Neural cell (in vitro differentiated cells): ENCODE results near the gene LNX2. TPM values are rescaled to one million over a fixed set of nuclear protein-coding genes. Genes with fewer than 3 reads are reported as not detected.

ENCODE experiments used
- H2AFZ ChIP-seq: fragments of 200-600, 300-800 bp; sonication (generic), shearing (Covaris generic); 2 replicates; pipeline ENCODE4 v1.6.0; 2014; ENCODE audit warnings: low read depth, mild to moderate bottlenecking, antibody characterized with exemption, low read length, moderate library complexity
- H3F3A ChIP-seq: fragments of 200-600 bp; shearing (Covaris generic); 2 replicates; pipeline ENCODE4 v1.6.1; 2016; ENCODE audit warnings: mild to moderate bottlenecking, moderate library complexity, mixed read lengths, antibody characterized with exemption, low read length; ENCODE audit not compliant: insufficient read depth, poor library complexity, severe bottlenecking
- H3K27ac ChIP-seq: fragments of 200-600, 300-800 bp; sonication (generic), shearing (Covaris generic); 2 replicates; pipeline ENCODE4 v1.5.1; 2014; ENCODE audit warnings: mild to moderate bottlenecking, low read length, moderate library complexity
- H3K27me3 ChIP-seq: fragments of 300-800, 200-600 bp; sonication (generic), shearing (Covaris generic); 2 replicates; pipeline ENCODE4 v1.6.0; 2014; ENCODE audit warnings: mild to moderate bottlenecking, low read depth, low read length, moderate library complexity; ENCODE audit not compliant: insufficient read depth
- H3K36me3 ChIP-seq: fragments of 300-800, 200-600 bp; sonication (generic), shearing (Covaris generic); 2 replicates; pipeline ENCODE4 v1.5.1; 2014; ENCODE audit warnings: mild to moderate bottlenecking, antibody characterized with exemption, low read length, moderate library complexity; ENCODE audit not compliant: insufficient read depth
- H3K4me2 ChIP-seq: fragments of 300-800, 200-600 bp; sonication (generic), shearing (Covaris generic); 2 replicates; pipeline ENCODE4 v1.6.0; 2014; ENCODE audit warnings: mild to moderate bottlenecking, low read length
- H3K4me3 ChIP-seq: fragments of 300-800, 200-600 bp; sonication (generic), shearing (Covaris generic); 2 replicates; pipeline ENCODE4 v1.5.1; 2014; ENCODE audit warnings: mild to moderate bottlenecking, low read length, moderate library complexity
- H3K79me2 ChIP-seq: fragments of 200-600 bp; shearing (Covaris generic); replicated peaks from 2 replicates; pipeline ENCODE4 v1.6.0; 2014; ENCODE audit warnings: mild to moderate bottlenecking, low read length, moderate library complexity; ENCODE audit not compliant: insufficient read depth
- H3K9ac ChIP-seq: fragments of 300-800, 200-600 bp; sonication (generic), shearing (Covaris generic); 2 replicates; pipeline ENCODE4 v1.6.1; 2016; ENCODE audit warnings: mild to moderate bottlenecking, low read length, mixed read lengths
- H3K9me2 ChIP-seq: fragments of 200-600 bp; shearing (Covaris generic); 2 replicates; pipeline ENCODE4 v1.6.1; 2016; ENCODE audit warnings: mild to moderate bottlenecking, low read length, mixed read lengths; ENCODE audit not compliant: insufficient read depth
- H3K9me3 ChIP-seq: fragments of 200-600, 300-800 bp; sonication (generic), shearing (Covaris generic); 2 replicates; pipeline ENCODE4 v1.6.1; 2016; ENCODE audit warnings: mild to moderate bottlenecking, mixed run types, low read length, moderate library complexity, mixed read lengths
- H4K20me1 ChIP-seq: fragments of 200-600 bp; shearing (Covaris generic); 2 replicates; pipeline ENCODE4 v1.6.1; 2016; ENCODE audit warnings: mild to moderate bottlenecking, mixed run types; ENCODE audit not compliant: insufficient read depth
- EP300 ChIP-seq: fragments of 450-650 bp; conservative IDR thresholded peaks from 2 replicates; pipeline ENCODE4 v1.6.1; 2014; ENCODE audit warnings: antibody characterized with exemption, mild to moderate bottlenecking, moderate library complexity; ENCODE audit not compliant: poor library complexity, severe bottlenecking
- EZH2 ChIP-seq: fragments of 200-600, 300-800 bp; shearing (Covaris generic), sonication (generic); IDR thresholded peaks from 2 replicates; pipeline ENCODE4 v1.6.1; 2014; ENCODE audit warnings: antibody characterized with exemption, low read length, borderline replicate concordance, mild to moderate bottlenecking; ENCODE audit not compliant: insufficient read depth, poor library complexity, severe bottlenecking
- MXI1 ChIP-seq: fragments of 450-650 bp; conservative IDR thresholded peaks from 2 replicates; pipeline ENCODE4 v1.6.1; 2014; ENCODE audit warnings: antibody characterized with exemption, mild to moderate bottlenecking; ENCODE audit not compliant: poor library complexity, severe bottlenecking
- POLR2AphosphoS5 ChIP-seq: IDR thresholded peaks from 2 replicates; pipeline ENCODE4 v1.6.1; 2012
- RAD21 ChIP-seq: fragments of 450-650 bp; conservative IDR thresholded peaks from 2 replicates; pipeline ENCODE4 v1.6.1; 2014; ENCODE audit warnings: antibody characterized with exemption, mild to moderate bottlenecking, moderate library complexity
- REST ChIP-seq: IDR thresholded peaks from 2 replicates; pipeline ENCODE4 v1.6.1; 2012; ENCODE audit warnings: borderline replicate concordance
- SMC3 ChIP-seq: fragments of 450-650 bp; conservative IDR thresholded peaks from 2 replicates; pipeline ENCODE4 v1.6.1; 2014; ENCODE audit warnings: antibody characterized with exemption, mild to moderate bottlenecking, moderate library complexity; ENCODE audit not compliant: poor library complexity
- TAF1 ChIP-seq: IDR thresholded peaks from 2 replicates; pipeline ENCODE4 v1.6.1; 2012; ENCODE audit warnings: low read depth
- polyA plus RNA-seq: library from polyadenylated mRNA; depleted of rRNA; stranded (reverse); fragments of >200 nt; gene quantifications from 2 replicates; pipeline ENCODE4 v1.2.3, GENCODE V29; 2014
- TF ChIP-seq, protein P1 (sequence below): fragments of 450-650 bp; IDR thresholded peaks from 2 replicates; pipeline ENCODE4 v1.5.1; 2014; ENCODE audit warnings: antibody characterized with exemption, mild to moderate bottlenecking, moderate library complexity; ENCODE audit not compliant: poor library complexity, severe bottlenecking

The LNX2 gene
- polyA plus RNA-seq, 1 donor from 2014 or later: 4.2 TPM

GRCh38 chr13:27638001-27638400 lies 17.7 kb upstream of the LNX2 start:
- Histone ChIP-seq H3K9ac (no peak overlapping the region), H3K4me3 (no peak overlapping the region), H2AFZ (no peak overlapping the region), H3K27ac (no peak overlapping the region), H3K79me2 (peaks cover 12% of the 10 kb centered on the region), H3K27me3 (no peaks in the 10 kb centered on the region), H3K9me2 (no peaks in the 10 kb centered on the region), H3K4me2 (no peak overlapping the region), H3K9me3 (no peaks in the 10 kb centered on the region), H3F3A (no peaks in the 10 kb centered on the region), H4K20me1 (no peaks in the 10 kb centered on the region), H3K36me3 (no peaks in the 10 kb centered on the region)
- TF ChIP-seq MXI1 (no peak), TAF1 (no peak), RAD21 (no peak), REST (no peak), EP300 (no peak), EZH2 (no peak), SMC3 (no peak)
- TF ChIP-seq, protein P1, sequence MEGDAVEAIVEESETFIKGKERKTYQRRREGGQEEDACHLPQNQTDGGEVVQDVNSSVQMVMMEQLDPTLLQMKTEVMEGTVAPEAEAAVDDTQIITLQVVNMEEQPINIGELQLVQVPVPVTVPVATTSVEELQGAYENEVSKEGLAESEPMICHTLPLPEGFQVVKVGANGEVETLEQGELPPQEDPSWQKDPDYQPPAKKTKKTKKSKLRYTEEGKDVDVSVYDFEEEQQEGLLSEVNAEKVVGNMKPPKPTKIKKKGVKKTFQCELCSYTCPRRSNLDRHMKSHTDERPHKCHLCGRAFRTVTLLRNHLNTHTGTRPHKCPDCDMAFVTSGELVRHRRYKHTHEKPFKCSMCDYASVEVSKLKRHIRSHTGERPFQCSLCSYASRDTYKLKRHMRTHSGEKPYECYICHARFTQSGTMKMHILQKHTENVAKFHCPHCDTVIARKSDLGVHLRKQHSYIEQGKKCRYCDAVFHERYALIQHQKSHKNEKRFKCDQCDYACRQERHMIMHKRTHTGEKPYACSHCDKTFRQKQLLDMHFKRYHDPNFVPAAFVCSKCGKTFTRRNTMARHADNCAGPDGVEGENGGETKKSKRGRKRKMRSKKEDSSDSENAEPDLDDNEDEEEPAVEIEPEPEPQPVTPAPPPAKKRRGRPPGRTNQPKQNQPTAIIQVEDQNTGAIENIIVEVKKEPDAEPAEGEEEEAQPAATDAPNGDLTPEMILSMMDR: no peak

GRCh38 chr13:27637289-27637626 lies 16.9 kb upstream of the LNX2 start:
- H4K20me1 ChIP-seq: no peaks in the 10 kb centered on the region
- H3K36me3 ChIP-seq: no peaks in the 10 kb centered on the region
- H3K27ac ChIP-seq: no peak overlapping the region
- H3K9ac ChIP-seq: no peak overlapping the region
- no peak overlapping the region for H2AFZ ChIP-seq
- H3K9me3 ChIP-seq: no peaks in the 10 kb centered on the region
- H3K27me3 ChIP-seq: no peaks in the 10 kb centered on the region
- H3K4me2 ChIP-seq: no peak overlapping the region
- H3F3A ChIP-seq: no peaks in the 10 kb centered on the region
- no peak overlapping the region for H3K4me3 ChIP-seq
- H3K79me2 ChIP-seq: peaks cover 12% of the 10 kb centered on the region
- H3K9me2 ChIP-seq: no peaks in the 10 kb centered on the region
- TF ChIP-seq EZH2 (no peak), MXI1 (no peak), EP300 (no peak), TAF1 (no peak), POLR2AphosphoS5 (no peak), REST (no peak), RAD21 (no peak), SMC3 (no peak)
